COLO668 (cell line): ENCODE results near the gene PHC2.

Experiments
- DNase-seq: peaks from one replicate; lab custom pipeline; 2025; ENCODE audit not compliant: unreplicated experiment; lab: John Stamatoyannopoulos, UW

PHC2 gene

GRCh38 chr1:33275706-33276572, 155.0 kb downstream of the PHC2 start:
- no peak for DNase-seq

- DNase-seq: no peak
Measured at GRCh38 chr1:33275195-33275594, 155.7 kb downstream of the PHC2 start.

- DNase-seq: no peak
Measured at GRCh38 chr1:33274446-33274845, 156.4 kb downstream of the PHC2 start.

- no peak for DNase-seq
Measured at GRCh38 chr1:33273961-33274371, 156.9 kb downstream of the PHC2 start.
